Measurements from ENCODE around the gene TANC1. TPM values are rescaled to one million over a fixed set of nuclear protein-coding genes. Genes with fewer than 3 reads are reported as not detected.

TANC1 gene
- total and polyA plus RNA-seq, 7 experiments from 2014 or later = 0.13 to 0.39 (median 0.22) TPM; not detected in 1

GRCh38 chr2:159214325-159214865, 246.0 kb downstream of the TANC1 start:
- no peak overlapping the region for H3K27ac ChIP-seq (ENCODE audit: low read depth, low read length)
- no peaks in the 10 kb centered on the region for H3K27me3 ChIP-seq (ENCODE audit: control insufficient read depth in 2 of 2, insufficient read depth in 2 of 2, low read length in 2 of 2)
- no peaks in the 10 kb centered on the region for H3K36me3 ChIP-seq (ENCODE audit: control insufficient read depth in 2 of 3, insufficient read depth in 3 of 3, low read length in 3 of 3)
- CTCF ChIA-PET = no interaction called here
- peaks cover 10 to 12% of the 10 kb centered on the region in 2 donors for H3K4me1 ChIP-seq (ENCODE audit: control insufficient read depth in 2 of 2, insufficient read depth in 2 of 2, low read length in 2 of 2)
- no peak for ATAC-seq
- Mint-ChIP-seq H3K36me3 (peaks cover 0 to 4% (median 0%) of the 10 kb centered on the region in 5 donors), H3K4me1 (peaks cover 6 to 25% (median 22%) of the 10 kb centered on the region in 7 donors), H3K27ac (peak overlapping the region in 2 of 9 donors; percentile 28 to 32), H3K27me3 (peaks cover 0 to 4% (median 0%) of the 10 kb centered on the region in 5 donors), H3K4me3 (no peak overlapping the region), H3K9me3 (peaks cover 0 to 2% (median 0%) of the 10 kb centered on the region in 11 donors)
- no peak overlapping the region for H3K4me3 ChIP-seq (ENCODE audit: low read length)
- DNase-seq = peak in 1 of 9 donors; percentile 8
- intact Hi-C loops (cut with micrococcal nuclease) = no loop called here
- POLR2A ChIA-PET = no interaction called here
- no peaks in the 10 kb centered on the region for H3K9me3 ChIP-seq (ENCODE audit: control insufficient read depth in 2 of 3, low read length in 3 of 3)

- no peak overlapping the region for H3K4me3 ChIP-seq (ENCODE audit: low read length)
- ChIA-PET POLR2A (no interaction called here), CTCF (no interaction called here)
- Mint-ChIP-seq H3K27ac (peak overlapping the region in 1 of 9 donors; percentile 32), H3K9me3 (peaks cover 0 to 2% (median 0%) of the 10 kb centered on the region in 11 donors), H3K4me1 (peaks cover under 1 to 18% (median 15%) of the 10 kb centered on the region in 7 donors), H3K36me3 (peaks cover 0 to 4% (median 0%) of the 10 kb centered on the region in 5 donors), H3K27me3 (peaks cover 0 to 4% (median 0%) of the 10 kb centered on the region in 5 donors), H3K4me3 (no peak overlapping the region)
- H3K36me3 ChIP-seq (ENCODE audit: control insufficient read depth in 2 of 3, insufficient read depth in 3 of 3, low read length in 3 of 3) = no peaks in the 10 kb centered on the region
- DNase-seq (peak in 1 of 9 donors; percentile 6), ATAC-seq (no peak)
- intact Hi-C loops (cut with micrococcal nuclease) = no loop called here
- no peaks in the 10 kb centered on the region for H3K9me3 ChIP-seq (ENCODE audit: control insufficient read depth in 2 of 3, low read length in 3 of 3)
- H3K27me3 ChIP-seq (ENCODE audit: control insufficient read depth in 2 of 2, insufficient read depth in 2 of 2, low read length in 2 of 2) = no peaks in the 10 kb centered on the region
- no peak overlapping the region for H3K27ac ChIP-seq (ENCODE audit: low read depth, low read length)
- H3K4me1 ChIP-seq (ENCODE audit: control insufficient read depth in 2 of 2, insufficient read depth in 2 of 2, low read length in 2 of 2) = peaks cover 5 to 6% of the 10 kb centered on the region in 2 donors
These were observed 246.7 kb downstream of the TANC1 start for GRCh38 chr2:159215116-159215515.

GRCh38 chr2:159217676-159218075, 249.2 kb downstream of the TANC1 start:
- peaks cover 0 to 2% (median 0%) of the 10 kb centered on the region in 11 donors for H3K9me3 Mint-ChIP-seq
- intact Hi-C loops (cut with micrococcal nuclease) = no loop called here
- CTCF ChIA-PET = no interaction called here

GRCh38 chr2:159218389-159218788, 249.9 kb downstream of the TANC1 start:
- peak overlapping the region in 2 of 9 donors; percentile 53 to 65 for H3K27ac Mint-ChIP-seq
- CTCF ChIA-PET = no interaction called here
- no peaks in the 10 kb centered on the region for H3K9me3 ChIP-seq (ENCODE audit: control insufficient read depth in 2 of 3, low read length in 3 of 3)

More at GRCh38 chr2:159217676-159218075, 249.2 kb downstream of the TANC1 start:
- H3K4me1 Mint-ChIP-seq = no peaks in the 10 kb centered on the region
- no peak overlapping the region for H3K27ac Mint-ChIP-seq
- ATAC-seq = no peak
- H3K36me3 Mint-ChIP-seq = peaks cover 0 to 4% (median 0%) of the 10 kb centered on the region in 5 donors
- Histone ChIP-seq H3K4me1 (ENCODE audit: control insufficient read depth in 2 of 2, insufficient read depth in 2 of 2, low read length in 2 of 2) (no peaks in the 10 kb centered on the region), H3K27ac (ENCODE audit: low read depth, low read length) (no peak overlapping the region), H3K27me3 (ENCODE audit: control insufficient read depth in 2 of 2, insufficient read depth in 2 of 2, low read length in 2 of 2) (no peaks in the 10 kb centered on the region), H3K9me3 (ENCODE audit: control insufficient read depth in 2 of 3, low read length in 3 of 3) (no peaks in the 10 kb centered on the region), H3K36me3 (ENCODE audit: control insufficient read depth in 2 of 3, insufficient read depth in 3 of 3, low read length in 3 of 3) (no peaks in the 10 kb centered on the region), H3K4me3 (ENCODE audit: low read length) (no peak overlapping the region)
- peaks cover 0 to 3% (median 0%) of the 10 kb centered on the region in 5 donors for H3K27me3 Mint-ChIP-seq
- no peak overlapping the region for H3K4me3 Mint-ChIP-seq
- POLR2A ChIA-PET = no interaction called here
- DNase-seq = no peak

GRCh38 chr2:159219394-159219998, 251.1 kb downstream of the TANC1 start:
- Histone ChIP-seq H3K27ac (ENCODE audit: low read depth, low read length) (no peak overlapping the region), H3K4me3 (ENCODE audit: low read length) (no peak overlapping the region), H3K4me1 (ENCODE audit: control insufficient read depth in 2 of 2, insufficient read depth in 2 of 2, low read length in 2 of 2) (no peaks in the 10 kb centered on the region), H3K9me3 (ENCODE audit: control insufficient read depth in 2 of 3, low read length in 3 of 3) (no peaks in the 10 kb centered on the region), H3K27me3 (ENCODE audit: control insufficient read depth in 2 of 2, insufficient read depth in 2 of 2, low read length in 2 of 2) (no peaks in the 10 kb centered on the region), H3K36me3 (ENCODE audit: control insufficient read depth in 2 of 3, insufficient read depth in 3 of 3, low read length in 3 of 3) (no peaks in the 10 kb centered on the region)
- H3K4me1 Mint-ChIP-seq = peaks cover 0 to 9% (median 0%) of the 10 kb centered on the region in 7 donors
- DNase-seq = no peak
- H3K36me3 Mint-ChIP-seq = peaks cover 0 to 4% (median 0%) of the 10 kb centered on the region in 5 donors
- ChIA-PET POLR2A (interaction anchor here (0.6 kb wide), 1 partner anchor 18 kb away, joined by 4 read pairs; no protein-coding TSS in a partner anchor), CTCF (no interaction called here)
- no peak overlapping the region for H3K4me3 Mint-ChIP-seq
- intact Hi-C loops (cut with micrococcal nuclease) = no loop called here
- no peak overlapping the region for H3K27ac Mint-ChIP-seq
- peaks cover 0 to 3% (median 0%) of the 10 kb centered on the region in 5 donors for H3K27me3 Mint-ChIP-seq
- ATAC-seq = no peak
- peaks cover 0 to 2% (median 0%) of the 10 kb centered on the region in 11 donors for H3K9me3 Mint-ChIP-seq

More at GRCh38 chr2:159218389-159218788, 249.9 kb downstream of the TANC1 start:
- peaks cover 0 to 3% (median 0%) of the 10 kb centered on the region in 5 donors for H3K27me3 Mint-ChIP-seq
- Histone ChIP-seq H3K27ac (ENCODE audit: low read depth, low read length) (no peak overlapping the region), H3K27me3 (ENCODE audit: control insufficient read depth in 2 of 2, insufficient read depth in 2 of 2, low read length in 2 of 2) (no peaks in the 10 kb centered on the region), H3K4me1 (ENCODE audit: control insufficient read depth in 2 of 2, insufficient read depth in 2 of 2, low read length in 2 of 2) (no peaks in the 10 kb centered on the region), H3K36me3 (ENCODE audit: control insufficient read depth in 2 of 3, insufficient read depth in 3 of 3, low read length in 3 of 3) (no peaks in the 10 kb centered on the region), H3K4me3 (ENCODE audit: low read length) (no peak overlapping the region)
- intact Hi-C loops (cut with micrococcal nuclease) = no loop called here
- peaks cover 0 to 4% (median 0%) of the 10 kb centered on the region in 5 donors for H3K36me3 Mint-ChIP-seq
- DNase-seq = no peak
- ATAC-seq = no peak
- H3K4me3 Mint-ChIP-seq = no peak overlapping the region
- no peaks in the 10 kb centered on the region for H3K4me1 Mint-ChIP-seq
- POLR2A ChIA-PET = no interaction called here
- peaks cover 0 to 2% (median 0%) of the 10 kb centered on the region in 11 donors for H3K9me3 Mint-ChIP-seq

GRCh38 chr2:159224061-159224813, 255.8 kb downstream of the TANC1 start:
- peaks cover 3 to 40% (median 17%) of the 10 kb centered on the region in 7 donors for H3K4me1 Mint-ChIP-seq
- ATAC-seq = no peak
- H3K36me3 ChIP-seq (ENCODE audit: control insufficient read depth in 2 of 3, insufficient read depth in 3 of 3, low read length in 3 of 3) = no peaks in the 10 kb centered on the region
- DNase-seq = no peak
- H3K36me3 Mint-ChIP-seq = peaks cover 0 to 4% (median 0%) of the 10 kb centered on the region in 5 donors
- peak overlapping the region in 1 of 9 donors; percentile 37 for H3K27ac Mint-ChIP-seq
- H3K27me3 ChIP-seq (ENCODE audit: control insufficient read depth in 2 of 2, insufficient read depth in 2 of 2, low read length in 2 of 2) = no peaks in the 10 kb centered on the region
- intact Hi-C loops (cut with micrococcal nuclease) = no loop called here
- no peak overlapping the region for H3K27ac ChIP-seq (ENCODE audit: low read depth, low read length)
- POLR2A ChIA-PET = interaction anchor here (0.6 kb wide), 1 partner anchor 74 kb away, joined by 3 read pairs; no protein-coding TSS in a partner anchor
- H3K4me3 Mint-ChIP-seq = no peak overlapping the region
- H3K4me1 ChIP-seq (ENCODE audit: control insufficient read depth in 2 of 2, insufficient read depth in 2 of 2, low read length in 2 of 2) = peaks cover 0 to 33% of the 10 kb centered on the region in 2 donors
- H3K27me3 Mint-ChIP-seq = peaks cover 0 to 3% (median 0%) of the 10 kb centered on the region in 5 donors
- H3K9me3 ChIP-seq (ENCODE audit: control insufficient read depth in 2 of 3, low read length in 3 of 3) = no peaks in the 10 kb centered on the region
- CTCF ChIA-PET = no interaction called here
- H3K4me3 ChIP-seq (ENCODE audit: low read length) = no peak overlapping the region
- no peaks in the 10 kb centered on the region for H3K9me3 Mint-ChIP-seq

All from naive thymus-derived CD4-positive, alpha-beta T cell (primary cell).